HG02870 (cell line): ENCODE results near the gene GCNA.

Experiments used
- ATAC-seq: cut with Tn5 transposase; IDR thresholded peaks from one replicate; pipeline ENCODE4 v1.9.1; 2021; ENCODE audit warnings: mild to moderate bottlenecking, moderate library complexity; ENCODE audit not compliant: unreplicated experiment

The GCNA gene

GRCh38 chrX:71612256-71612655 is 34.0 kb downstream of the GCNA start:
- ATAC-seq, result no peak

GRCh38 chrX:71615056-71615455 is 36.8 kb downstream of the GCNA start:
- ATAC-seq, result no peak

GRCh38 chrX:71615954-71616353 is 37.7 kb downstream of the GCNA start:
- ATAC-seq, result no peak

GRCh38 chrX:71616672-71617529 is 38.7 kb downstream of the GCNA start:
- ATAC-seq, result no peak

GRCh38 chrX:71617742-71618141 is 39.5 kb downstream of the GCNA start:
- no peak for ATAC-seq

- peak; percentile 53 for ATAC-seq
These were observed 40.1 kb downstream of the GCNA start, which contains the start of gene CXCR3 for GRCh38 chrX:71618303-71618721. Gene CXCR3 (minus strand): TSS chrX:71618511. CDS start chrX:71618449, 62 bp downstream.

GRCh38 chrX:71618787-71619186 is 40.5 kb downstream of the GCNA start:
- ATAC-seq, result no peak

- no peak for ATAC-seq
These were observed 41.0 kb downstream of the GCNA start for GRCh38 chrX:71619193-71619592.

GRCh38 chrX:71619986-71620385 is 41.7 kb downstream of the GCNA start:
- no peak for ATAC-seq

- ATAC-seq, result no peak
These were observed 43.4 kb downstream of the GCNA start for GRCh38 chrX:71621603-71622002.

GRCh38 chrX:71622032-71622575 is 43.9 kb downstream of the GCNA start:
- no peak for ATAC-seq

GRCh38 chrX:71622576-71623450 is 44.6 kb downstream of the GCNA start:
- ATAC-seq, result peak; percentile 46

GRCh38 chrX:71623714-71624113 is 45.5 kb downstream of the GCNA start:
- ATAC-seq, result no peak

- no peak for ATAC-seq
These were observed 47.2 kb downstream of the GCNA start for GRCh38 chrX:71625471-71625870.

- no peak for ATAC-seq
These were observed 48.3 kb downstream of the GCNA start for GRCh38 chrX:71626576-71626975.

GRCh38 chrX:71627588-71628404 is 49.6 kb downstream of the GCNA start:
- ATAC-seq, result no peak

GRCh38 chrX:71629467-71629866 is 51.2 kb downstream of the GCNA start:
- ATAC-seq, result peak; percentile 59

- ATAC-seq, result no peak
These were observed 54.9 kb downstream of the GCNA start for GRCh38 chrX:71632923-71633657.

- no peak for ATAC-seq
These were observed 56.1 kb downstream of the GCNA start for GRCh38 chrX:71634366-71634765.
